ENCODE results near the gene KCNK10. TPM values are rescaled to one million over a fixed set of nuclear protein-coding genes. Genes with fewer than 3 reads are reported as not detected.

The KCNK10 gene
- total RNA-seq, 1 experiment from 2014 or later: 0.96 TPM

DNA sequence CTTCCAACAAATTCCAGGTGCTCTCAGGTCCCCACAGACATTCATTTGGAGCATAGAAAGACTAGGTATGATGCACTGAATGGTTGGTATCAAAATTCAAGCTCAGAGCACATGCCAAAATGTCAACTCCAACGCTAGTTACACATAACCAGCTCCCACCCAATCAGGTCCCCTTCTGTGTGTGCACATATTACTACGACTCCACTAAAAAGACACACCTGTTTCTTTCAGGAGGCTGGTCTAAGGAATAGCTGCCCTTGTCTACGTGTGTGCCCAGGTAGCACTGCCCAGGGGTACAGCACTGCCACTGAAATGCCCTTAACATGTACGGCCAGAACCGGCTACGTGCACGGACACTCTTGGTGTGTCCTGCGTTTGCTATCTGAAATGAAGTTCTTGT, 138.1 kb downstream of the KCNK10 start (continued):
- TF ChIP-seq, protein P1, sequence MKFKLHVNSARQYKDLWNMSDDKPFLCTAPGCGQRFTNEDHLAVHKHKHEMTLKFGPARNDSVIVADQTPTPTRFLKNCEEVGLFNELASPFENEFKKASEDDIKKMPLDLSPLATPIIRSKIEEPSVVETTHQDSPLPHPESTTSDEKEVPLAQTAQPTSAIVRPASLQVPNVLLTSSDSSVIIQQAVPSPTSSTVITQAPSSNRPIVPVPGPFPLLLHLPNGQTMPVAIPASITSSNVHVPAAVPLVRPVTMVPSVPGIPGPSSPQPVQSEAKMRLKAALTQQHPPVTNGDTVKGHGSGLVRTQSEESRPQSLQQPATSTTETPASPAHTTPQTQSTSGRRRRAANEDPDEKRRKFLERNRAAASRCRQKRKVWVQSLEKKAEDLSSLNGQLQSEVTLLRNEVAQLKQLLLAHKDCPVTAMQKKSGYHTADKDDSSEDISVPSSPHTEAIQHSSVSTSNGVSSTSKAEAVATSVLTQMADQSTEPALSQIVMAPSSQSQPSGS (CRISPR knock-in tag; IDR thresholded peaks at IDR 0.05; ENCODE audit: borderline replicate concordance, low read depth): no peak
- TF ChIP-seq ZNF317 (CRISPR knock-in tag; IDR thresholded peaks at IDR 0.05; ENCODE audit: borderline replicate concordance, low read depth): no peak

DNA sequence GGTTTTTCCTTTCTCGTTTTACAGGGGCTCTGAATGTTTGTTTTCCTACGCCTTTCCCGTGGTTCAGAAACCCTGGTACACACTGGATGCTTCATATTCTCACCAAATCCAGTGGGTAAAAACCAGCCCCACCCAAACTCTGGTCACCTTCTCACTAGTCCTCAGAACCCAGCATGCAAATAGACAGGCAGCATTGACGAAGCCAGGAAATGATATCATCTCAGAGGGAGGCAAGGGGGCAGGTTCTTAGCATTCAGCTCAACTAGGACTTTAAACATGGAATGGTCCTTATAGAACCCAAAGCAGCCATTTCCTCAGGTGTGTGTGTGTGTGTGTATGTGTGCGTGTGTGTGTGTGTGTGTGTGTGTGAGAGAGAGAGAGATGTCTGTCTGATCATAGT, 142.0 kb downstream of the KCNK10 start:
- no peaks in the 10 kb centered on the region for H3K27me3 Mint-ChIP-seq (ENCODE audit: low read depth)
- no peak for TF ChIP-seq TCF7 (CRISPR knock-in tag; IDR thresholded peaks at IDR 0.05; ENCODE audit: low read depth)
- no peak for TF ChIP-seq TEAD4 (CRISPR knock-in tag; IDR thresholded peaks at IDR 0.05)
- no peak for TF ChIP-seq GTF2I (CRISPR knock-in tag; conservative IDR thresholded peaks at IDR 0.05)
- no peak for TF ChIP-seq NFE2L1 (CRISPR knock-in tag; IDR thresholded peaks at IDR 0.05)
- TF ChIP-seq NR1H2 (CRISPR knock-in tag; IDR thresholded peaks at IDR 0.05): no peak
- TF ChIP-seq, protein P2, sequence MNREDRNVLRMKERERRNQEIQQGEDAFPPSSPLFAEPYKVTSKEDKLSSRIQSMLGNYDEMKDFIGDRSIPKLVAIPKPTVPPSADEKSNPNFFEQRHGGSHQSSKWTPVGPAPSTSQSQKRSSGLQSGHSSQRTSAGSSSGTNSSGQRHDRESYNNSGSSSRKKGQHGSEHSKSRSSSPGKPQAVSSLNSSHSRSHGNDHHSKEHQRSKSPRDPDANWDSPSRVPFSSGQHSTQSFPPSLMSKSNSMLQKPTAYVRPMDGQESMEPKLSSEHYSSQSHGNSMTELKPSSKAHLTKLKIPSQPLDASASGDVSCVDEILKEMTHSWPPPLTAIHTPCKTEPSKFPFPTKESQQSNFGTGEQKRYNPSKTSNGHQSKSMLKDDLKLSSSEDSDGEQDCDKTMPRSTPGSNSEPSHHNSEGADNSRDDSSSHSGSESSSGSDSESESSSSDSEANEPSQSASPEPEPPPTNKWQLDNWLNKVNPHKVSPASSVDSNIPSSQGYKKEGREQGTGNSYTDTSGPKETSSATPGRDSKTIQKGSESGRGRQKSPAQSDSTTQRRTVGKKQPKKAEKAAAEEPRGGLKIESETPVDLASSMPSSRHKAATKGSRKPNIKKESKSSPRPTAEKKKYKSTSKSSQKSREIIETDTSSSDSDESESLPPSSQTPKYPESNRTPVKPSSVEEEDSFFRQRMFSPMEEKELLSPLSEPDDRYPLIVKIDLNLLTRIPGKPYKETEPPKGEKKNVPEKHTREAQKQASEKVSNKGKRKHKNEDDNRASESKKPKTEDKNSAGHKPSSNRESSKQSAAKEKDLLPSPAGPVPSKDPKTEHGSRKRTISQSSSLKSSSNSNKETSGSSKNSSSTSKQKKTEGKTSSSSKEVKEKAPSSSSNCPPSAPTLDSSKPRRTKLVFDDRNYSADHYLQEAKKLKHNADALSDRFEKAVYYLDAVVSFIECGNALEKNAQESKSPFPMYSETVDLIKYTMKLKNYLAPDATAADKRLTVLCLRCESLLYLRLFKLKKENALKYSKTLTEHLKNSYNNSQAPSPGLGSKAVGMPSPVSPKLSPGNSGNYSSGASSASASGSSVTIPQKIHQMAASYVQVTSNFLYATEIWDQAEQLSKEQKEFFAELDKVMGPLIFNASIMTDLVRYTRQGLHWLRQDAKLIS (CRISPR knock-in tag; IDR thresholded peaks at IDR 0.05; ENCODE audit: borderline replicate concordance): no peak
- TF ChIP-seq, protein P3, sequence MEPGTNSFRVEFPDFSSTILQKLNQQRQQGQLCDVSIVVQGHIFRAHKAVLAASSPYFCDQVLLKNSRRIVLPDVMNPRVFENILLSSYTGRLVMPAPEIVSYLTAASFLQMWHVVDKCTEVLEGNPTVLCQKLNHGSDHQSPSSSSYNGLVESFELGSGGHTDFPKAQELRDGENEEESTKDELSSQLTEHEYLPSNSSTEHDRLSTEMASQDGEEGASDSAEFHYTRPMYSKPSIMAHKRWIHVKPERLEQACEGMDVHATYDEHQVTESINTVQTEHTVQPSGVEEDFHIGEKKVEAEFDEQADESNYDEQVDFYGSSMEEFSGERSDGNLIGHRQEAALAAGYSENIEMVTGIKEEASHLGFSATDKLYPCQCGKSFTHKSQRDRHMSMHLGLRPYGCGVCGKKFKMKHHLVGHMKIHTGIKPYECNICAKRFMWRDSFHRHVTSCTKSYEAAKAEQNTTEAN (CRISPR knock-in tag; IDR thresholded peaks at IDR 0.05): no peak
- TF ChIP-seq, protein P4, sequence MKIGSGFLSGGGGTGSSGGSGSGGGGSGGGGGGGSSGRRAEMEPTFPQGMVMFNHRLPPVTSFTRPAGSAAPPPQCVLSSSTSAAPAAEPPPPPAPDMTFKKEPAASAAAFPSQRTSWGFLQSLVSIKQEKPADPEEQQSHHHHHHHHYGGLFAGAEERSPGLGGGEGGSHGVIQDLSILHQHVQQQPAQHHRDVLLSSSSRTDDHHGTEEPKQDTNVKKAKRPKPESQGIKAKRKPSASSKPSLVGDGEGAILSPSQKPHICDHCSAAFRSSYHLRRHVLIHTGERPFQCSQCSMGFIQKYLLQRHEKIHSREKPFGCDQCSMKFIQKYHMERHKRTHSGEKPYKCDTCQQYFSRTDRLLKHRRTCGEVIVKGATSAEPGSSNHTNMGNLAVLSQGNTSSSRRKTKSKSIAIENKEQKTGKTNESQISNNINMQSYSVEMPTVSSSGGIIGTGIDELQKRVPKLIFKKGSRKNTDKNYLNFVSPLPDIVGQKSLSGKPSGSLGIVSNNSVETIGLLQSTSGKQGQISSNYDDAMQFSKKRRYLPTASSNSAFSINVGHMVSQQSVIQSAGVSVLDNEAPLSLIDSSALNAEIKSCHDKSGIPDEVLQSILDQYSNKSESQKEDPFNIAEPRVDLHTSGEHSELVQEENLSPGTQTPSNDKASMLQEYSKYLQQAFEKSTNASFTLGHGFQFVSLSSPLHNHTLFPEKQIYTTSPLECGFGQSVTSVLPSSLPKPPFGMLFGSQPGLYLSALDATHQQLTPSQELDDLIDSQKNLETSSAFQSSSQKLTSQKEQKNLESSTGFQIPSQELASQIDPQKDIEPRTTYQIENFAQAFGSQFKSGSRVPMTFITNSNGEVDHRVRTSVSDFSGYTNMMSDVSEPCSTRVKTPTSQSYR (CRISPR knock-in tag; IDR thresholded peaks at IDR 0.05): no peak
- TF ChIP-seq FOXJ3 (CRISPR knock-in tag; IDR thresholded peaks at IDR 0.05; ENCODE audit: borderline replicate concordance): no peak
- TF ChIP-seq JAZF1 (CRISPR knock-in tag; IDR thresholded peaks at IDR 0.05): no peak
- H3K4me3 Mint-ChIP-seq: no peak overlapping the region
- no peaks in the 10 kb centered on the region for H3K9me3 Mint-ChIP-seq
- ATAC-seq: no peak
- no peak for DNase-seq (ENCODE audit: low spot score)
- ChIA-PET POLR2A (no interaction called here), CTCF (interaction anchor here (1.2 to 2.4 kb wide), 3 partner anchors 8 to 236 kb away, joined by 5 to 14 read pairs (median 10); no protein-coding TSS in a partner anchor)
- no peak overlapping the region for H3K27ac Mint-ChIP-seq
- H3K4me1 Mint-ChIP-seq: peaks cover 6% of the 10 kb centered on the region
- H3K36me3 Mint-ChIP-seq: no peaks in the 10 kb centered on the region

DNA sequence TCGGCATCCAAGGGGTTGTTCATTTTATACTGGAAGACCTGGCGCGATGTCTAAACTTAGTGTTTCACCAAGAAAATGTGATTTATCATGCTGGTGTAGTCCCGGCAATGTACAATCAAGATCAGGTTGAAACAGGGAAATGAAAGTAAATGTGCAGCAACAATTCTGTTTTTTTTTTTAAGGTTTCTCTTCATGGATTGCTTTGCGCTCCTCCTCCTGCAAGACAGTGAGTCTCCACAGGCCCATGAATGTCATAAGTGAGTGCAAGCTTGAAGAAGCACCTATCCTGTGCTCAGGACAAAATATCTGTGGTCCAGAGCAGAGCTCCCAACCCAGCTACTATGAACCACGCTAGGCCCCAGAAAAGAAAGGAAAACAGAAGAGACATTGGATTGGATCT, 143.4 kb downstream of the KCNK10 start:
- ATAC-seq: no peak
- DNase-seq (ENCODE audit: low spot score): no peak
- POLR2A ChIA-PET: no interaction called here
- Mint-ChIP-seq H3K9me3 (no peaks in the 10 kb centered on the region), H3K27me3 (ENCODE audit: low read depth) (no peaks in the 10 kb centered on the region), H3K27ac (no peak overlapping the region), H3K36me3 (no peaks in the 10 kb centered on the region), H3K4me3 (no peak overlapping the region), H3K4me1 (peaks cover 6% of the 10 kb centered on the region)
- CTCF ChIA-PET: interaction anchor here (1.6 to 2.4 kb wide), 3 partner anchors 10 to 11 kb away, joined by 6 to 14 read pairs (median 10); no protein-coding TSS in a partner anchor
- TF ChIP-seq, protein P5, sequence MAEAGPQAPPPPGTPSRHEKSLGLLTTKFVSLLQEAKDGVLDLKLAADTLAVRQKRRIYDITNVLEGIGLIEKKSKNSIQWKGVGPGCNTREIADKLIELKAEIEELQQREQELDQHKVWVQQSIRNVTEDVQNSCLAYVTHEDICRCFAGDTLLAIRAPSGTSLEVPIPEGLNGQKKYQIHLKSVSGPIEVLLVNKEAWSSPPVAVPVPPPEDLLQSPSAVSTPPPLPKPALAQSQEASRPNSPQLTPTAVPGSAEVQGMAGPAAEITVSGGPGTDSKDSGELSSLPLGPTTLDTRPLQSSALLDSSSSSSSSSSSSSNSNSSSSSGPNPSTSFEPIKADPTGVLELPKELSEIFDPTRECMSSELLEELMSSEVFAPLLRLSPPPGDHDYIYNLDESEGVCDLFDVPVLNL (CRISPR knock-in tag; IDR thresholded peaks at IDR 0.05; ENCODE audit: borderline replicate concordance, low read depth): no peak
- no peak for TF ChIP-seq TEAD1 (CRISPR knock-in tag; IDR thresholded peaks at IDR 0.05)
